DND-41 (cell line): ENCODE results near the gene CDS1.

Experiments used
- ATAC-seq: fragments of 200-7000 bp; cut with Tn5 transposase; 3 replicates; pipeline ENCODE4 v1.9.1; 2021; ENCODE audit warnings: low read depth; ENCODE audit not compliant: insufficient read depth
- DNase-seq: peaks from one replicate; pipeline ENCODE4 v3.0.0-alpha.2; 2020
- H2AFZ ChIP-seq: 2 replicates; pipeline ENCODE4 v1.6.0; 2012; ENCODE audit warnings: low read depth, low read length
- H3K27ac ChIP-seq: 2 replicates; pipeline ENCODE4 v1.5.1; 2012; ENCODE audit warnings: low read length, inconsistent platforms
- H3K27me3 ChIP-seq: fragments of 200-600 bp; sonication (generic); 2 replicates; pipeline ENCODE4 v1.6.0; 2012; ENCODE audit warnings: low read length, mild to moderate bottlenecking, inconsistent platforms; ENCODE audit not compliant: insufficient read depth, poor library complexity
- H3K36me3 ChIP-seq: 2 replicates; pipeline ENCODE4 v1.5.1; 2012; ENCODE audit warnings: low read length, inconsistent platforms; ENCODE audit not compliant: insufficient read depth
- H3K4me1 ChIP-seq: 2 replicates; pipeline ENCODE4 v1.5.1; 2012; ENCODE audit warnings: mild to moderate bottlenecking, low read length; ENCODE audit not compliant: insufficient read depth
- H3K4me2 ChIP-seq: 2 replicates; pipeline ENCODE4 v1.6.0; 2012; ENCODE audit warnings: mild to moderate bottlenecking, moderate library complexity, low read length, inconsistent platforms; ENCODE audit not compliant: insufficient read depth
- H3K4me3 ChIP-seq, 2 experiments: fragments of 200-600 bp in 1 of 2; shearing (Covaris generic) in 1 of 2; 2 replicates each; pipeline ENCODE4 v1.5.1; 2012 to 2016; ENCODE audit warnings: inconsistent platforms in 2 of 2, low read length in 2 of 2, mild to moderate bottlenecking in 2 of 2, low read depth in 1 of 2, moderate library complexity in 1 of 2
- H3K79me2 ChIP-seq: 2 replicates; pipeline ENCODE4 v1.6.0; 2012; ENCODE audit warnings: low read length, inconsistent platforms; ENCODE audit not compliant: insufficient read depth
- H3K9ac ChIP-seq: 2 replicates; pipeline ENCODE4 v1.6.0; 2012; ENCODE audit warnings: low read depth, mild to moderate bottlenecking, inconsistent platforms, low read length, moderate library complexity
- H3K9me3 ChIP-seq: 2 replicates; pipeline ENCODE4 v1.5.1; 2012; ENCODE audit warnings: low read length, moderate library complexity, mild to moderate bottlenecking, inconsistent platforms; ENCODE audit not compliant: insufficient read depth, severe bottlenecking
- H4K20me1 ChIP-seq: 2 replicates; pipeline ENCODE4 v1.6.0; 2012; ENCODE audit warnings: low read length; ENCODE audit not compliant: insufficient read depth
- EZH2 ChIP-seq: IDR thresholded peaks from 3 replicates; pipeline ENCODE4 v1.6.1; 2012; ENCODE audit warnings: borderline replicate concordance, low read depth, mild to moderate bottlenecking, moderate library complexity, low read length, inconsistent platforms; ENCODE audit not compliant: severe bottlenecking
- TF ChIP-seq, protein P1 (sequence below): IDR thresholded peaks from 2 replicates; pipeline ENCODE4 v1.5.1; 2012; ENCODE audit warnings: borderline replicate concordance, low read length, moderate library complexity, mild to moderate bottlenecking; ENCODE audit not compliant: poor library complexity, severe bottlenecking; ENCODE audit errors: extremely low read depth

Gene CDS1

DNA sequence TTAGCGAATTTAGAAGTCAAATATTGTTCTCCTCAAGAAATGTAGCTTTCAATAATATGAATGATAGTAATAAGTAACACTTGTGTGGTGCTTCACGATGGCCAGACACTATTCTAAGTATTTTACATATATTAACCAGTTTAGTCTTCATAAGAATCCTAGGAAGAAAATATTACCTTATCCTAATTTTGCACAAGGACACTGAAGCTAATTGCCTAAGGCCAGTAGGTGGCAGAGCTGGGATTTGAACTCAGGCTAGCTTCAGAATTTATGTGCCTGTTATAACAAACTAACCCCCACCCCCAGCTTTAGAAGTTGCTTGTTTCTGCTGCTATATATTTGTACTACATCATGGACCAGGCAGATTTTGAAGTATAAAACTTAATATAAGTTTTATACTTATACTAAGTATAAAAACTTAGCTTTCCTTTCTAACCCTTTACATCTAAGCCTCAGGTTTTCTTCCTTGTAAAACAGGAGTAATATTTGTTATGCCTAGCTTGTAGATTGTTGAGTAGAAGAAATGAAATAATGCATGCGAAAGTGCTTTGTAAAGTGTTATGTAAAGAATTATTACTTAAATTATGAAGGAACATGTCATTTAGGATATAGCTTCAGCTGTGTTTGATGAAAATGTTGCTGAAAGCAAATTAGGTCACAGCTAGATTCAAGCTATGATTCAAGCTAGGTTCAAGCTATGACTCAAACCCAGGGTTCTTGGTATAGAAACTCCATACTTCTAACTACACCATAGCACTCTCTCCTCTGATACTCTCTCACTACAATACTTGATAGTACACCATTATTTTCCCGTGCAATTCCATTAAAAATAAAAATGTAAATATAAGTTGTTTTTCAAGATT lies 4.2 kb upstream of the CDS1 start:
- no peaks in the 10 kb centered on the region for H3K9me3 ChIP-seq
- no peak overlapping the region for H2AFZ ChIP-seq
- no peaks in the 10 kb centered on the region for H3K4me1 ChIP-seq
- H3K4me3 ChIP-seq = no peak overlapping the region
- no peaks in the 10 kb centered on the region for H3K27me3 ChIP-seq
- ATAC-seq (no peak), DNase-seq (no peak)
- no peak overlapping the region for H3K9ac ChIP-seq
- H4K20me1 ChIP-seq = no peaks in the 10 kb centered on the region
- H3K36me3 ChIP-seq = no peaks in the 10 kb centered on the region
- H3K79me2 ChIP-seq = no peaks in the 10 kb centered on the region
- no peak overlapping the region for H3K4me2 ChIP-seq
- TF ChIP-seq, protein P1, sequence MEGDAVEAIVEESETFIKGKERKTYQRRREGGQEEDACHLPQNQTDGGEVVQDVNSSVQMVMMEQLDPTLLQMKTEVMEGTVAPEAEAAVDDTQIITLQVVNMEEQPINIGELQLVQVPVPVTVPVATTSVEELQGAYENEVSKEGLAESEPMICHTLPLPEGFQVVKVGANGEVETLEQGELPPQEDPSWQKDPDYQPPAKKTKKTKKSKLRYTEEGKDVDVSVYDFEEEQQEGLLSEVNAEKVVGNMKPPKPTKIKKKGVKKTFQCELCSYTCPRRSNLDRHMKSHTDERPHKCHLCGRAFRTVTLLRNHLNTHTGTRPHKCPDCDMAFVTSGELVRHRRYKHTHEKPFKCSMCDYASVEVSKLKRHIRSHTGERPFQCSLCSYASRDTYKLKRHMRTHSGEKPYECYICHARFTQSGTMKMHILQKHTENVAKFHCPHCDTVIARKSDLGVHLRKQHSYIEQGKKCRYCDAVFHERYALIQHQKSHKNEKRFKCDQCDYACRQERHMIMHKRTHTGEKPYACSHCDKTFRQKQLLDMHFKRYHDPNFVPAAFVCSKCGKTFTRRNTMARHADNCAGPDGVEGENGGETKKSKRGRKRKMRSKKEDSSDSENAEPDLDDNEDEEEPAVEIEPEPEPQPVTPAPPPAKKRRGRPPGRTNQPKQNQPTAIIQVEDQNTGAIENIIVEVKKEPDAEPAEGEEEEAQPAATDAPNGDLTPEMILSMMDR = peak; percentile 44
- no peak for TF ChIP-seq EZH2
- H3K27ac ChIP-seq = no peak overlapping the region

DNA sequence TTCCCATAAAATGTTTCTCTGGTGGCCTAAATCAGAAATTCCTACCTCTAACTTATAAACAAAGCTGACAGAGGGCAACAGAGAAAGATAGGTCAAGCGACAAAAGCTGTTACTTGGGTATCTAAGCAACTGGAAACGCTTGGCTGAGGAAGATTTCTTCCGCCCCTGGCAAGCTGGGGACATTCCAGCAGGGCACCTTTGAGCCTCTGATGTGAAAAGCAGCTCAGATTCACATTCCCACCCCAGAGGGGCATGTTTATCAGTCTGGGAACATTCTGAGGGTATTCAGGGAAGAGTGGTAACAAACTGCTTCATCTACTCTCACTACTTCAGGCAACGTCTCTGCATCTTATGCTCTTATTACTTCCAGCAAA lies 3.5 kb upstream of the CDS1 start:
- H3K4me3 ChIP-seq = no peak overlapping the region
- no peak for TF ChIP-seq EZH2
- TF ChIP-seq, protein P1 = no peak
- no peak for DNase-seq
- H3K9me3 ChIP-seq = no peaks in the 10 kb centered on the region
- no peaks in the 10 kb centered on the region for H3K4me1 ChIP-seq
- no peak overlapping the region for H3K27ac ChIP-seq
- no peaks in the 10 kb centered on the region for H4K20me1 ChIP-seq
- no peak overlapping the region for H3K4me2 ChIP-seq
- no peak for ATAC-seq
- H3K79me2 ChIP-seq = no peaks in the 10 kb centered on the region
- H3K36me3 ChIP-seq = no peaks in the 10 kb centered on the region
- H2AFZ ChIP-seq = no peak overlapping the region
- H3K27me3 ChIP-seq = no peaks in the 10 kb centered on the region
- H3K9ac ChIP-seq = no peak overlapping the region

GRCh38 chr4:84582302-84582987 lies 482 bp upstream of the CDS1 start:
- H2AFZ ChIP-seq = no peak overlapping the region
- H3K79me2 ChIP-seq = no peaks in the 10 kb centered on the region
- no peaks in the 10 kb centered on the region for H3K27me3 ChIP-seq
- H3K9me3 ChIP-seq = no peaks in the 10 kb centered on the region
- no peak overlapping the region for H3K27ac ChIP-seq
- H3K4me2 ChIP-seq = no peak overlapping the region
- ATAC-seq (no peak), DNase-seq (no peak)
- H3K4me1 ChIP-seq = no peaks in the 10 kb centered on the region
- H3K4me3 ChIP-seq = no peak overlapping the region
- H3K36me3 ChIP-seq = no peaks in the 10 kb centered on the region
- no peak overlapping the region for H3K9ac ChIP-seq
- no peak for TF ChIP-seq EZH2
- TF ChIP-seq, protein P1 = no peak
- H4K20me1 ChIP-seq = no peaks in the 10 kb centered on the region
